Measurements from ENCODE around the gene FRMD5.
A peak's percentile ranks its signal among the peaks of the same experiment; 100 is the strongest.
"Not testable (repeated sequence)": the region's sequence is repeated elsewhere in the genome, so short reads cannot be mapped to it uniquely, and the experiment has no call there.

The FRMD5 gene

DNA sequence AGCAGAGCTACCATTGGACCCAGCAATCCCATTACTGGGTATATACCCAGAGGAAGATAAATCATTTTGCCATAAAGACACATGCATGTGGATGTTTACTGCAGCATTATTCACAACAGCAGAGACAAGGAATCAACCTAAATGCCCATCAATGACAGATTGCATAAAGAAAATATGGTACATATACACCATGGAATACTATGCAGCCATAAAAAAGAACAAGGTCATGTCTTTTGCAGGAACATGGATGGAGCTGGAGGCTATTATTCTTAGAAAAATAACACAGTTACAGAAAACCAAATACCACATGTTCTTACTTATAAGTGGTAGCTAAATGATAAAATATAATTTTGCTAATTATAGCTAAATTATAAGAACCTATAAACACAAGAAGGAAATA, 162.3 kb downstream of the FRMD5 start:
- not testable (repeated sequence) for DNase-seq (ENCODE audit: low spot score)

DNA sequence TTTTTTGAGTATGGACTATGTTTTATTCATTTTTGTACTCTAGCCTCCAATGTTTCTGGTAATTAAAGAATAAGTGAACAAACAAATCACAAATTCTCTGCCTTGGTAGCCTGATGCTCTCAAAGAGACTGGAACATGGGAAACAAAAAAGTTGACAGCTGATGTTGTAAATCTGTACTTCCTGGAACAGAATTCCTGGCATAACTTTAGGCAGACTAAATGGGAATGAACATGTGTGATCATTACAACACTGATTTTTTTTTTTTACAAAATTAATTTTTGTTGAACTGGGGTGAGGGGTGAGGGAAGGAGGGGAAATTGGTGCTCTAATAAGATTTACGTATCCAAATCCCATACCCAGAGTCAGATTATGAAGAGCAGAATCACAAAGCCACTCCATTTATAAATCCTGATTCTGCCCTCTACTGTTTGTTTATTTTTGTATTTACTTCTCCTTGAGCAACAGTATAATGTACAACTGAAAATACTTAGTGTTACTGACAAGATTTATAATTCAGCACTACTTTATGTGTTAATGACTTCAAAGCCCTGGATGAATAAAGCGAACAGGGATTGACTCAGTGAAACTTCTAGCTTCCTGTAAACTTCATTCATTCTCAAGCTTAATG, 165.0 kb downstream of the FRMD5 start:
- DNase-seq (ENCODE audit: low spot score) = no peak

DNA sequence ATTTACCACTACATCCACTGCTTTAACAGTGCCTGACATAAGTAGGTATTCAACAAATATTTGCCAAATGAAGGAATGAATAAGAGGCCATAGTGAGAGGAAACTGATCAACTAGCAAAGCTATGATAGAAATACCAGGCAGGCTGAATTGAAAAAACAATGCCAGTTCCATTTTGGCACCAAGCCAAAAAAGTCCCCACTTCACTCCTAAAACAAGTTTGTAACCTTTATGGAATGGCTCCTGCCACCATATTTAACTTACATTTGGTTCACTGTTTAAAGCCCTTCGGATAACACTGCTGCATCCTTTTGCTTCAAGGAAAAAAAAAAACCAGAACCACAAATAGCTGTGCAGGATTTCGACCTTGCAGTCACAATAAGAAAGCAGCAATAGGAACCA, 166.1 kb downstream of the FRMD5 start:
- no peak for DNase-seq (ENCODE audit: low spot score)

DNA sequence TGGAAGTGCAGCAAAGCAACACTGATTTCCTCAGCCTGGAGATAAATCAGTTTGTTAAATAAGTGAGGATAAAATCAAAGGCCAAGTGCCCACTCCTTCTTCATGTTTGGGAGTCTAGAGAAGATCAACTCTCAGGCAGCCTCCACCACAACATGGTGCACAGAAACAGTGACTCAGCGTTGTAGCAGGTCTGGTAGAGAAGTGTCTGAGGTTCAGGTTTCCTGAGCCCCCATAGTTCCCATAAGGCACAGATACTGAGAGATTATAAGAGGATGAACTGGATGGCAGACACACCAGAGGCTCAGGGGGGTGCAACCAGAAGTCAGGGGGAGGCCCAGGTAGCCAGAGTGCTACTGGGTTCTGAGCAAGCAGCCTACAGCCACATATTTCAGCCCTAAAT, 166.7 kb downstream of the FRMD5 start:
- no peak for DNase-seq (ENCODE audit: low spot score)

DNA sequence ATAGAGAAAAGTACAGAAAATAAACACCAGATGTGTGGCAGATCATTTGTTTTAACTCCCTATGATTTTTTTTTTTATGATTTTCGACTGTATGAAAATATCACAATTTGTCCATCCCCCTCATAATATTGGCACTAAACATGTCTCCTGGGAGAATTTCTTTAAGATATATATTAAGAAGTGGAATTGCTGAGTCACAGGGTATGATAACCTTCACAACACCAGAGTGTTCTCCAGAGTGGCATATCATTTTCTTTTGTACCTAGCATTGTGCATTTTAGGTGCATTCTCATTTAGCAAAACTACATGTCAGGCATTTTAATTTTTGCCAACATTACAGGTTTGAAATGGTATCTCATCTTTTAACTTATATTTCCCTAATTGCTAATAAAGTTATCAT, 170.9 kb downstream of the FRMD5 start:
- no peak for DNase-seq (ENCODE audit: low spot score)

DNA sequence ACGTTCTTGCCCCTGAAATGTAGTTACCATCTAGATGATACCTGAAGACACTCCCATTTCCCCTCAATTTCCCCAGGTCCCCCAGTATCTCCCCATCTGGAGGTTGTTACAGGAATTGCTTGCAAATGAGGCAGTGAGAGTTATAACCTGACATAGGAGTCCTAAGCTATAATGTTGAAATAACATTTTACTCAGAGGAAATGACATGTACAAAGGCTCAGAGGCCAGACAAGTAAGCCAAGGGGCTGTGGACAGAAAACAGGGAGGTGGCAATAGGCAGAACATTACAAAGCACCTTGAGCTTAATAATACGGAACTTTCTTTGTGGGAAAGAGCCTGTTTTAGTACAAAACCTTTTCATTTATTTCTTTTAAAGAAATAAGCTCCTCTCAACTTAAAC, 171.9 kb downstream of the FRMD5 start:
- peak; percentile 24 for DNase-seq (ENCODE audit: low spot score)

DNA sequence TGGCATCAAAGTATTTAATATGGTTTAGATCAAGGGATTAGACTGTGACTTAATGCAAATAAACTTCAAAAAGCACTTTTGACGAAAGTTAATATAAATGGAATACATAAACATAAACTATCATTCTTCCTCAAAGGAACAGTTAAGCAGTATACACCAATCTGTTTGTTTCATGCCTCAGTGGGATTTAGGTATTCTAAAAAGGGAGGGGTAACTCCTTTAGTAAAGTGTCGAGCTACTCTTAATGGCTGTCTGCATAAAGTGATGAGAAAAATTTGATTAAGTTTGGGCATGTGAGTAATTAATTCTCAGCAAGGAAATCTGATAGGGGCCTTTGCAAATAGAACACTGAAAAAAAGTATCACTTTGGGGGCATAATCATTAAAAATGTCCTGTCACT, 176.9 kb downstream of the FRMD5 start:
- DNase-seq (ENCODE audit: low spot score) = no peak

DNA sequence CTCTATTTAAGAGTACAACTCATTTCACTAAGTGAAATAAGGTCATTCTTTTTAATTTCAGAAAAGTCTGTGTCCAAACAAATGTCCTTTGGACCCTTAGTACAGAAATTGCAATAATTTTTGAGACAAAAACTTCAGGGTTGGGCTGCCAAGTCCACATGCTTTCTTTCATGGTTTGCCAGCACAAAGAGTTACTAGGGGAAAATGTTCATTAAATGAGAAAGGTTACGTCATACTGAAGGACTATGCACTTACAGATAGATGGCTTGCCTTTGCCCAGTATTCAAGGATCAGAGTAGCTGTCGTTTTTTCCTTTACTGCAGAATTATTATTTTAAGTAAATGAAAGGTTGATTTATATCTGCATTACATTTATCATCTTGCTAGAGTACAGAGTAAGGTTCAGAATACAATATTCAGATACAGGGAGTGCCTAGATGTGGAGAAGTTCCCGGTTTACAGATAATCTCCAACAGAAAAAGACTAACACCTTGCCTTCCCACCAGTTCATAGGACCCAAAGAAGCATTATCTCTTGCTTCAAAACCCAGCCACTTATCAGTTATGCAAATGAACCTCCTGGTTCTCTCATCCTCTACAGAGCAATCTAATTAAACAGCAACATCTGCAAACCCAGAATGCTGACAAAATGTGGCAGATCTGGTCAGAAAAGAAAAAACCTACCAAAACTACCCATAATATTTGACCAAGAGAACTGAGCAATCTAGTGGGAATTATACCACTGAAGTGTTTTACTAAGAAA, 179.3 kb downstream of the FRMD5 start:
- peak; percentile 16 for DNase-seq (ENCODE audit: low spot score)

DNA sequence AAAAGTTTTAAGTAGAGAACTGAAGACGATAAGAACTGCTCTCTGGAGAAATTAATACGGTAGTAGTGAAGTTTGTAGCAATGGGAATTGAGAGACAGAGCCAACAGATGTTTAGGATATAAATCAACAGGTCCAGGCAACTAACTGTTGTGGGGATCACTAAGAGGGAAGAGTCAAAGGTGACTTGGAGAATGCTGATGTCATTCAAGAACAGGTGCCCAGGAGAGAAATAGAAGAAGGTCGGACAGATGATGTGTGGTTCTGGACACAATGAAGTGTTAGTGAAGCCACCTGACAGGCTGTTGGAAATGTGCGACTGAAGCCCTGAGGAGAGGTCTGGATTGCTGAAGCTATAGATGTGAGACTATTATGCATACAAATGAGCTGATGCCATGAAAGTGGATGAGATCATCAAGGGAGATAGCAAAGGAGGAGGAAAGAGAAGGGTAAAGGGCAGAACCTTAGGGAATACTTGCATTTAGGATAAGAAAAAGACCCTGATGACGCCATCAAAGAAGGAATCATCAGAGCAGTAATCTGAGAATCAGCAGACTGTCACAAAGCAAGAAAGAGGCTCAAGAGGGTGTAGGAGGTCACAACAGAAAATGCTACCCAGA, 183.7 kb downstream of the FRMD5 start:
- DNase-seq (ENCODE audit: low spot score) = no peak

DNA sequence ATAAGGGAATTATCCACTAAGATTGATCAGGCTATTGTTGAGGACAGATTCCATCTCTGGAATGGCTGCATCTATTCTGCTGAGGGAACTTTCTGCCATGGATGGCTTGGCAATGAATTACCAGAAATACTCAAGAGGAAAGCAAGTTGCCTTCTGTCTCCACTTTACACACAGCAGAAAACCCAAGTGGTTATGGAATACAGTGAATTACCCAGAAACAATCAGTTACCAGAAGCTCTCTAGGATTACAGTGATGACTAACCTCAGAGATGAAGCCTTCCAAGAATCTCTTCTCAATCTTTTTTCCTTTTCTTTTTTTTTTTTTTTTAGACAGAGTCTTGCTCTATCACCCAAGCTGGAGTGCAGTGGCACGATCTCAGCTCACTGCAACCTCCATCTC, 185.0 kb downstream of the FRMD5 start:
- DNase-seq (ENCODE audit: low spot score) = no peak

DNA sequence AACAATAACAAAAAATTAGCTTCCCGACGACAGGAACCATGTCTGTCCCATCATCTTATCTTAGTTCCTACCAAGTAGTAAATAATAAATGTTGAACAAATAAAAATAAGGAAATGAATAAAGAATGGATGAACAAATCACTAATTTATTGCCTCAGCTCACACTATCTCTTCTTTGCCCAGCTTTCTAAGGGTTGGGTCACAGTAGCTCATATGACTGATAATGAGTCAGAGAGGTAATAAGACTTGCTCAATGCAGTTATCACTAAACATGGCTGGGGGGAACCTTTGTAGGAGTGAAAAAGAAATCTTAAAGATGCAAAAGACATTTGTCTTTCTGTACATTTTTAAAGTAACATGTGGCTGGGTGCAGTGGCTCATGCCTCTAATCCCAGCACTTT, 186.0 kb downstream of the FRMD5 start:
- DNase-seq (ENCODE audit: low spot score) = no peak

DNA sequence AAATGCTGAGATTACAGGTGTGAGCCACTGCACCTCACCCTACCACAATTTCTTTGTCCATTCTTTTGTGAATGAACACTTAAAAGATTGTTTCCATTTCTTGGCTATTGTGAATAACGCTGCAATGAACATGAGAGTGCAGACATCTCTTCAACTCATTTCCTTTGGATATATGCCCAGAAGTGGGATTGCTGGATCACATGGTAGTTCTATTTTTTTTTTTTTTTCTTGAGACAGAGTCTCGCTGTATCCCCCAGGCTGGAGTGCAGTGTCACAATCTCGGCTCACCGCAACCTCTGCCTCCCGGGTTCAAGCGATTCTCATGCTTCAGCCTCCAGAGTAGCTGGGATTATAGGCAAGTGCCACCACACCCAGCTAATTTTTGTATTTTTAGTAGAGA, 194.8 kb downstream of the FRMD5 start:
- DNase-seq (ENCODE audit: low spot score) = not testable (repeated sequence)

DNA sequence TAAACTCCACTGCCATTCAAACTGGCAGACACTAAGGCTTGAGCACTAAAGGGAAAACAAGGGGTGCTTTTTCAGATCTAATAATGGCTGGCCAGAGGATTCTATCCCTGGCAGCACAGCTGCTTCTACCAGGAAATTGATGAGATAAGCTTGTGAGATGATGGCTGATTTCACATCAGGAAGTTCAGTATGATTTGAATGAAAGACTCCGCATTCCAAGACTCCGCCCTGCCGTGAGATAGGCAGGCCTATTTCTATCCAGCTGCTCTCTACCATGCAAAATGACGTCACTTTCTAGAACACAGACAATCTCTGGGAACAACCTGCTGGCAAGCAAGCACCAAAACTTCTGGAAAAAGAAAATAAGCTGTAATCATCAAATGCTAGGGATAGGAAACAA, 196.5 kb downstream of the FRMD5 start:
- no peak for DNase-seq (ENCODE audit: low spot score)

DNA sequence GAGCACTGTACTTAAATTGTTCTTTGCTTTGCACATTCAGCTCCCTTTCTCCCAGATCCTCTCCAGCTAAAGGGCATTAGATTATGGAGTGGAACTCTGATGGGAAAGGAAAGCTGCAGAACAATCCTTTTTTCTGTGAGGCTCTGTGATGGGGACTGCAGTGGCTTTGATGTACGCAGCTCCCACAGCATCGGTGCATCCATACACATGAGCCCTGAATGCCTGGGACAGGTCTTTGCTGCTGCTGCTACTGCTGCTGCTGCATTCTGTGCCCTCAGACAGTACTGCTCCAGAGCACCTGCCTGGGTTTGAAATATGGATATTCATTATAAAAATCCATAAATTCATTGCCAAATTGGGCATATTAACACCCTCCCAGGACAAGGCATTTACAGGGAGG, 203.9 kb downstream of the FRMD5 start:
- DNase-seq (ENCODE audit: low spot score) = no peak

DNA sequence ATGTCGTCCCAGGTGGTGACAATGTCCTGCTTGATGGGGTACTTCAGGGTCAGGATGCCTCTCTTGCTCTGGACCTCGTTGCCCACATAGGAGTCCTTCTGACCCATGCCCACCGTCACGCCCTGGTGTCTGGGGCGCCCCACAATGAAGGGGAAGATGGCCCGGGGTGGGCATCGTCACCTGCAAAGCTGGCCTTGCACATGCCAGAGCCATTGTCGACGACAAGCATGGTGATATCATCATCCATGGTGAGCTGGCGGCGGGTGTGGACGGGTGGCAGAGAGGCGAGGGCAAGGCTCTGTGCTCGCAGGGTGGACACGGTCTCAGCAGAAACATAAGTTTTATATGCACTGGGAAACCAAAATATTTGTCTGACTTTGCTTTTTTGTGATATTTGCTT, 205.1 kb downstream of the FRMD5 start:
- DNase-seq (ENCODE audit: low spot score) = no peak

DNA sequence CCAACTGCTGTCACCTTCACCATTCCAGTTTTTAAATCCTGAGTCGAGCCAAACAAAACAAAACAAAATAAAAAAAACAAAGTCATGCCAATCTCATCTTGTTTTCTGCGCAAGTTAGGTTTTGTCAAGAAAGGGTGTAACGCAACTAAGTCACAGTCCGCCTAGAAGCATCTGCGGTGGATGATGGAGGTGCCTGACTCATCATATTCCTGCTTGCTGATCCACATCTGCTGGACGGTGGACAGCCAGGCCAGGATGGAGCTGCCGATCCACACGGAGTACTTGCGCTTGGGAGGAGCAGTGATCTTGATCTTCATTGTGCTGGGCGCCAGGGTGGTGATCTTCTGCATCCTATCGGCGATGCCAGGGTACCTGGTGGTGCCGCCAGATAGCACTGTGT, 206.2 kb downstream of the FRMD5 start:
- no peak for DNase-seq (ENCODE audit: low spot score)

DNA sequence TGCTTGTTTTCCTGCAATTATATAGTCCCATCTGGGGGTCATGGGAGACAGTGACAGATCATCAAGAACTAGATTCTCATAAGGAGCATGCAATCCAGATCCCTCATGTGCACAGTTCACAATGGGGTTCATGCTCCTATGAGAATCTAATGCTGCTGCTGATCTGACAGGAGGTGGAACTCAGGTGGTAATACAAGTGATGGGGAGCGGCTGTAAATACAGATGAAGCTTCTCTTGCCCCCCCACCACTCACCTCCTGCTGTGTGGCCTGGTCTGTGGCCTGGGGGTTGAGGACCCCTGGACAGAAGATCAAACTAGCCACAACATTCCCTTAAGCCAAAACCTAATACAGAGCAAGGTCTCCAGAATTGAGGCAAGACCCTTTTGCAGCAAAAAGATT, 207.1 kb downstream of the FRMD5 start:
- DNase-seq (ENCODE audit: low spot score) = no peak

DNA sequence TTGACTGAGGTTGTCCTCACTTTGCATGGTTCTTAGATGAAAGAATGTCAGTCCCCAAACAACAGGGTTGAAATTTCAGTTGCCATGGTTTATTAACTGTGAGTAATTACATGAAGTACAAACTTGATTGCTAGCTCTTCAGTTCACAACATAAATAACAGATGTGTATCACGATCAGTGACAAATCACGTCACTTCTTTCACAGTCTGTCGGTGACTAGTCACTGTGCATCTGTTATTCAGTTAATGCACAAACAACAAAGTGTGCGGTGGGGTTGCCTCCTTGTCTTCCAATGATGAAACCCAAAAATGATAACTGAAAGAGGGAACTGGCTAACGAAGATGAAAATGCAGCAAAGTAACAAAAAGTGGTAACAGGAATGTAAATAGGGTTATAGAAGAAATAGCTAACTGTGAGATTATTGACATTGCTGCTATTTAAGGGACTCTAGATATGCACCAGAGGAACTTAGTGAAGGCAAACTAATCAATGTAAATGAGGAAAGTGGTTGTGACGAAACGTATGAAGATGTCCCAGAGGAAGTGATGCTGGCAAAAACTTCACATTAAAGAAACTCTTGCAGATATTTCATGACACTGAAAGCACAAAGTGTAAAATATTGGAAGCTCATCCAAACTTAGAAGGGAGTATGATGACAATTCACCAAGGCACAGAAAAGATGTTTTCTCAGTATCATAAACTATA, 208.9 kb downstream of the FRMD5 start:
- DNase-seq (ENCODE audit: low spot score) = peak; percentile 62

DNA sequence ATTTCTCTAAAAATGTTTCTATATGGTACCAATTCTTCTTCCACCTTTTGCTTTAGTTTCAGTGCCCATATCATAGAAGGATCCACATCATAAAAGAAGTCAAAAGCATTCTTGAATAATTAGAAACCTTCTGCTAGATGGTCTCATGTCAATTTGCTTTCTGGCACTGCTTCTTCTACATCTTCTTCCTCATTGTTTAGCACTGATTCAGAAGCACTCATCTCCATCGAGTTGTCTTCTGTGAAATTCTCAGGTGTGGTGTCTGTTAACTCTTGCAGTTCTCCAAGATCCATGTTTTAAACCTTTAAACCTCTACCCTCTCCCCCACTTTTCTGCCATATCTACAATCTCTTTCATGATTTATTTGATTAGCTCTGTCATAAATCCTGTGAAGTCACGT, 213.5 kb downstream of the FRMD5 start:
- DNase-seq (ENCODE audit: low spot score) = no peak

DNA sequence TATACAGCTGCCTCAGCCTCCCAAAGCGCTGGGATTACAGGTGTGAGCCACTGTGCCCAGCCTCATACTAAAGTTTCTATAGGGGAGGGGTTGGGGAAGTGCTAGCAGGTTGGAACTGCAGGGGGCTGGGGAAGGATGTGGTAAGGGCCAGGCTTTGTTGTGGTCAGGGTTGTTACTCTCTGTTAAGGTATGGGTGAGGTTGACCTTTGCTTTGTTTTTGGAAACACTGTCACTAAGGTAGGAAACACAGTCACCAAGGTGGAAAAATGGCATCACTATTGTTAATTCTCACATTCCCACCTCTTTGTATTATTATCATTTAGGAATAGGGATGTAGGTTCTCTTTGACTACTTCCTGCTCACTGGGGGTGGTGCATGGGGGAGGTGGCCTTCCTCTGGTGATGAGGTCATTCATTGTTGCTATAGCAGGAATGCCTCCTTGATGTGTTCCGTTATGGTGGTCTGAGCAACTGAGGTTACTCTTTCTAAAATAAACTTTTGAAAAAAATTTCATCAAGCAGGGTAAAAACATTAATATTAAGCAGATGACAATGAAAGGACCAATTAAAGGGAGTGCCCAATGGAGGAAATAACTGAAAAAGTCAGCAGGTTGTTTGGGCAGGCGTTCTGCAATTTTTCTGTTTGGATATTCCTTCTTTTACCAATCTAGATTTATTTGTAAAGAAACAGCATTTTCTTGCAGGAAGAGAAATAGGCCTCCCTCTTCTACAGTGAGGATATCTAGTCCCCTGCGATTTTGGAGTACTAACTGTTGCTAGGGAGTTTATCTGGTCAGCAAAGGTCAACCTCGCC, 217.8 kb downstream of the FRMD5 start:
- no peak for DNase-seq (ENCODE audit: low spot score)

DNA sequence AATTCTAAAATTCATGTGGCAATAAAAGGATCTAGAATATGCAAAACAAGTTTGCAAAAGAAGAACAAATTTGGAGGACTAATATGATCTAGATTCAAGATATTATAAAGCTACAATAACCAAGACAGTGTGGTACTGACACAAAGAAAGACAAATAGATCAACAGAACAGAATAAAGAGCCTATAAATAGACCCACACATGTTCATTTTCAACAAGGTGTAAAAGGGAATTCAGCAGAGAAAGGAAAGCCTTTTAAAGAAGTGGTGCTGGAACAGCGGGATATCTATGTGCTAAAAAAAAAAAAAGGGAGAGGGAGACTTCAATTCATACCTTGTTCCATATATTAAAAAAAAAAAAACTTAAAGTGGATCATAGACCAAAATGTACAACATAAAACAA, 219.3 kb downstream of the FRMD5 start:
- DNase-seq (ENCODE audit: low spot score) = no peak

DNA sequence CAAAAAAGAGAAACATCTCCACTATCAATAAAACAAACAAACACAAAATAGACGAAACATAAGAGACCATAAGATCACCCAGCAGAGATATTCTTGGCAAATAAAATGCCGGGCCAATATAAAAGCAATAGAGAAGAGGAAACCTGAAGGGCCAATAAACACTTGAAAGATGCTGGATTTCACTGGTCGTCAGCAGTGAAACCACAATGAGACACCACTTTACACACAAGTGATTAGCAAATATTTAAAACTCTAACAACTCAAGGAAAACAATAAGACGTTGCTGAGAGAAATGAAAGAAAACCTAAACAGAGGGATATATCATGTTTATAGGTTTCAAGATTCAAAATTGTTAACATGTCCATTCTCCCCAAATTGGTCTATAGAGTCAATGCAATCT, 219.7 kb downstream of the FRMD5 start:
- no peak for DNase-seq (ENCODE audit: low spot score)

Data from NAMALWA (cell line).